Measurements from ENCODE around the gene GABRR2. TPM values are rescaled to one million over a fixed set of nuclear protein-coding genes. Genes with fewer than 3 reads are reported as not detected.

The GABRR2 gene
- total and polyA plus RNA-seq, 10 of the 15 experiments (the other 5 are each of a cell fraction or from before 2014, with no cell fraction given) = 0.16 to 0.72 (median 0.32) TPM; not detected in 2

DNA sequence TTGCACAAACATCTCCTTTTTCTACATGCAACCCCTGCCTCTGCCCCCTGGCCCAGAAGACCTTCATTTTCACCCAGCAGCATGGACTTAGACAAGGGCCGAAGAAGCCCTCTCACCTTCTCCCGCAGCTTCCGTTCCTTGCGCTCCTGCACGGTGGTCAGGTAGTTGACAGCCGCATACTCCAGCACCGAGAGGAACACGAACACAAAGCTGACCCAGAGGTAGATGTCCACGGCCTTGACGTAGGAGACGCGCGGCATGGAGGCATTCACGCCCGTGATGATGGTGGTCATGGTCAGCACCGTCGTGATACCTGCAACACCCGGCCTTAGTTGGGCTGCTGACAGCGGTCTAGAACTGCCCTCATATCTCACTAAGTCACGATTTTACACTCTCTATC is 50.8 kb downstream of the GABRR2 start:
- ATAC-seq = no peak
- POLR2A ChIA-PET = no interaction called here
- RAD21 ChIA-PET (ENCODE audit: unreplicated experiment) = no interaction called here
- Histone ChIP-seq H3K36me3 (ENCODE audit: control insufficient read depth in 2 of 2, insufficient read depth in 2 of 2, low read length in 1 of 2) (no peaks in the 10 kb centered on the region), H3K4me2 (ENCODE audit: control insufficient read depth, insufficient read depth) (no peak overlapping the region), H3K9me3 (replicated peaks; ENCODE audit: control insufficient read depth, insufficient read depth, low read length) (no peaks in the 10 kb centered on the region), H3K9ac (ENCODE audit: control insufficient read depth, insufficient read depth, low read length) (no peak overlapping the region), H4K20me1 (ENCODE audit: control insufficient read depth, insufficient read depth) (no peaks in the 10 kb centered on the region), H3K4me3 (no peak overlapping the region), H3K27ac (ENCODE audit: control insufficient read depth, insufficient read depth) (no peak overlapping the region), H3K4me1 (ENCODE audit: control insufficient read depth, insufficient read depth, low read length) (peaks cover 21% of the 10 kb centered on the region), H3K79me2 (ENCODE audit: control insufficient read depth, insufficient read depth, low read length) (no peaks in the 10 kb centered on the region), H3K27me3 (replicated peaks in 1 of 2; ENCODE audit: control insufficient read depth in 2 of 2, insufficient read depth in 2 of 2, low read length in 1 of 2) (no peaks in the 10 kb centered on the region), H2AFZ (ENCODE audit: control insufficient read depth, low read depth, low read length) (no peak overlapping the region)
- DNase-seq (ENCODE audit: low read depth, low spot score) = no peak
- SMC1A ChIA-PET (ENCODE audit: uncharacterized antibody, unreplicated experiment) = no interaction called here
- in situ Hi-C loops (cut with MboI) = no loop called here
- FAIRE-seq = no peak
- BruUV-seq (replicated peaks) = no TSS peak
- WGBS (ENCODE audit: insufficient coverage, insufficient replicate concordance, low lambda C conversion rate, missing lambda C conversion rate) = 80% methylated on average over 20 of the region's 20 CpGs
- intact Hi-C loops (cut with micrococcal nuclease; ENCODE audit: unreplicated experiment) = no loop called here
- CTCF ChIA-PET = no interaction called here
- no peak for TF ChIP-seq GABPA (IDR thresholded peaks at IDR 0.05; ENCODE audit: low read depth)
- TF ChIP-seq, protein P1, sequence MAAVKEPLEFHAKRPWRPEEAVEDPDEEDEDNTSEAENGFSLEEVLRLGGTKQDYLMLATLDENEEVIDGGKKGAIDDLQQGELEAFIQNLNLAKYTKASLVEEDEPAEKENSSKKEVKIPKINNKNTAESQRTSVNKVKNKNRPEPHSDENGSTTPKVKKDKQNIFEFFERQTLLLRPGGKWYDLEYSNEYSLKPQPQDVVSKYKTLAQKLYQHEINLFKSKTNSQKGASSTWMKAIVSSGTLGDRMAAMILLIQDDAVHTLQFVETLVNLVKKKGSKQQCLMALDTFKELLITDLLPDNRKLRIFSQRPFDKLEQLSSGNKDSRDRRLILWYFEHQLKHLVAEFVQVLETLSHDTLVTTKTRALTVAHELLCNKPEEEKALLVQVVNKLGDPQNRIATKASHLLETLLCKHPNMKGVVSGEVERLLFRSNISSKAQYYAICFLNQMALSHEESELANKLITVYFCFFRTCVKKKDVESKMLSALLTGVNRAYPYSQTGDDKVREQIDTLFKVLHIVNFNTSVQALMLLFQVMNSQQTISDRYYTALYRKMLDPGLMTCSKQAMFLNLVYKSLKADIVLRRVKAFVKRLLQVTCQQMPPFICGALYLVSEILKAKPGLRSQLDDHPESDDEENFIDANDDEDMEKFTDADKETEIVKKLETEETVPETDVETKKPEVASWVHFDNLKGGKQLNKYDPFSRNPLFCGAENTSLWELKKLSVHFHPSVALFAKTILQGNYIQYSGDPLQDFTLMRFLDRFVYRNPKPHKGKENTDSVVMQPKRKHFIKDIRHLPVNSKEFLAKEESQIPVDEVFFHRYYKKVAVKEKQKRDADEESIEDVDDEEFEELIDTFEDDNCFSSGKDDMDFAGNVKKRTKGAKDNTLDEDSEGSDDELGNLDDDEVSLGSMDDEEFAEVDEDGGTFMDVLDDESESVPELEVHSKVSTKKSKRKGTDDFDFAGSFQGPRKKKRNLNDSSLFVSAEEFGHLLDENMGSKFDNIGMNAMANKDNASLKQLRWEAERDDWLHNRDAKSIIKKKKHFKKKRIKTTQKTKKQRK (IDR thresholded peaks at IDR 0.05; ENCODE audit: low read depth, low read length) = no peak
- no peak for TF ChIP-seq MTA2 (IDR thresholded peaks at IDR 0.05; ENCODE audit: low read depth)
- no peak for TF ChIP-seq SMAD5 (IDR thresholded peaks at IDR 0.05; ENCODE audit: low read depth)
- no peak for TF ChIP-seq BRCA1 (IDR thresholded peaks at IDR 0.05; ENCODE audit: low read depth, low read length)
- TF ChIP-seq HDAC6 (IDR thresholded peaks at IDR 0.05; ENCODE audit: unreplicated experiment) = no peak
- TF ChIP-seq ZNF207 (IDR thresholded peaks at IDR 0.05; ENCODE audit: borderline replicate concordance) = no peak
- TF ChIP-seq, protein P2, sequence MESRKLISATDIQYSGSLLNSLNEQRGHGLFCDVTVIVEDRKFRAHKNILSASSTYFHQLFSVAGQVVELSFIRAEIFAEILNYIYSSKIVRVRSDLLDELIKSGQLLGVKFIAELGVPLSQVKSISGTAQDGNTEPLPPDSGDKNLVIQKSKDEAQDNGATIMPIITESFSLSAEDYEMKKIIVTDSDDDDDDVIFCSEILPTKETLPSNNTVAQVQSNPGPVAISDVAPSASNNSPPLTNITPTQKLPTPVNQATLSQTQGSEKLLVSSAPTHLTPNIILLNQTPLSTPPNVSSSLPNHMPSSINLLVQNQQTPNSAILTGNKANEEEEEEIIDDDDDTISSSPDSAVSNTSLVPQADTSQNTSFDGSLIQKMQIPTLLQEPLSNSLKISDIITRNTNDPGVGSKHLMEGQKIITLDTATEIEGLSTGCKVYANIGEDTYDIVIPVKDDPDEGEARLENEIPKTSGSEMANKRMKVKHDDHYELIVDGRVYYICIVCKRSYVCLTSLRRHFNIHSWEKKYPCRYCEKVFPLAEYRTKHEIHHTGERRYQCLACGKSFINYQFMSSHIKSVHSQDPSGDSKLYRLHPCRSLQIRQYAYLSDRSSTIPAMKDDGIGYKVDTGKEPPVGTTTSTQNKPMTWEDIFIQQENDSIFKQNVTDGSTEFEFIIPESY (IDR thresholded peaks at IDR 0.05) = no peak
- TF ChIP-seq IKZF1 (conservative IDR thresholded peaks at IDR 0.05) = no peak
- no peak for TF ChIP-seq TCF12 (IDR thresholded peaks at IDR 0.05; ENCODE audit: low read depth, low read length)
- TF ChIP-seq, protein P3, sequence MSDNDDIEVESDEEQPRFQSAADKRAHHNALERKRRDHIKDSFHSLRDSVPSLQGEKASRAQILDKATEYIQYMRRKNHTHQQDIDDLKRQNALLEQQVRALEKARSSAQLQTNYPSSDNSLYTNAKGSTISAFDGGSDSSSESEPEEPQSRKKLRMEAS (IDR thresholded peaks at IDR 0.05; ENCODE audit: low read depth, low read length) = no peak
- no peak for TF ChIP-seq KDM1A (IDR thresholded peaks at IDR 0.05; ENCODE audit: borderline replicate concordance)
- TF ChIP-seq, protein P4, sequence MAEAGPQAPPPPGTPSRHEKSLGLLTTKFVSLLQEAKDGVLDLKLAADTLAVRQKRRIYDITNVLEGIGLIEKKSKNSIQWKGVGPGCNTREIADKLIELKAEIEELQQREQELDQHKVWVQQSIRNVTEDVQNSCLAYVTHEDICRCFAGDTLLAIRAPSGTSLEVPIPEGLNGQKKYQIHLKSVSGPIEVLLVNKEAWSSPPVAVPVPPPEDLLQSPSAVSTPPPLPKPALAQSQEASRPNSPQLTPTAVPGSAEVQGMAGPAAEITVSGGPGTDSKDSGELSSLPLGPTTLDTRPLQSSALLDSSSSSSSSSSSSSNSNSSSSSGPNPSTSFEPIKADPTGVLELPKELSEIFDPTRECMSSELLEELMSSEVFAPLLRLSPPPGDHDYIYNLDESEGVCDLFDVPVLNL (IDR thresholded peaks at IDR 0.05; ENCODE audit: low read depth, low read length) = no peak
- TF ChIP-seq, protein P5, sequence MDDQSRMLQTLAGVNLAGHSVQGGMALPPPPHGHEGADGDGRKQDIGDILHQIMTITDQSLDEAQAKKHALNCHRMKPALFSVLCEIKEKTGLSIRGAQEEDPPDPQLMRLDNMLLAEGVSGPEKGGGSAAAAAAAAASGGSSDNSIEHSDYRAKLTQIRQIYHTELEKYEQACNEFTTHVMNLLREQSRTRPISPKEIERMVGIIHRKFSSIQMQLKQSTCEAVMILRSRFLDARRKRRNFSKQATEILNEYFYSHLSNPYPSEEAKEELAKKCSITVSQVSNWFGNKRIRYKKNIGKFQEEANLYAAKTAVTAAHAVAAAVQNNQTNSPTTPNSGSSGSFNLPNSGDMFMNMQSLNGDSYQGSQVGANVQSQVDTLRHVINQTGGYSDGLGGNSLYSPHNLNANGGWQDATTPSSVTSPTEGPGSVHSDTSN (IDR thresholded peaks at IDR 0.05; ENCODE audit: insufficient replicate concordance, low read depth, low read length) = no peak
- TF ChIP-seq ZNF274 (IDR thresholded peaks at IDR 0.05; ENCODE audit: insufficient read depth, insufficient read length) = no peak
- TF ChIP-seq, protein P6, sequence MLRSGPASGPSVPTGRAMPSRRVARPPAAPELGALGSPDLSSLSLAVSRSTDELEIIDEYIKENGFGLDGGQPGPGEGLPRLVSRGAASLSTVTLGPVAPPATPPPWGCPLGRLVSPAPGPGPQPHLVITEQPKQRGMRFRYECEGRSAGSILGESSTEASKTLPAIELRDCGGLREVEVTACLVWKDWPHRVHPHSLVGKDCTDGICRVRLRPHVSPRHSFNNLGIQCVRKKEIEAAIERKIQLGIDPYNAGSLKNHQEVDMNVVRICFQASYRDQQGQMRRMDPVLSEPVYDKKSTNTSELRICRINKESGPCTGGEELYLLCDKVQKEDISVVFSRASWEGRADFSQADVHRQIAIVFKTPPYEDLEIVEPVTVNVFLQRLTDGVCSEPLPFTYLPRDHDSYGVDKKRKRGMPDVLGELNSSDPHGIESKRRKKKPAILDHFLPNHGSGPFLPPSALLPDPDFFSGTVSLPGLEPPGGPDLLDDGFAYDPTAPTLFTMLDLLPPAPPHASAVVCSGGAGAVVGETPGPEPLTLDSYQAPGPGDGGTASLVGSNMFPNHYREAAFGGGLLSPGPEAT (IDR thresholded peaks at IDR 0.05; ENCODE audit: low read depth) = no peak
